IgD-negative memory B cell (primary cell): Measurements from ENCODE around the gene COL9A3. TPM values are rescaled to one million over a fixed set of nuclear protein-coding genes. Genes with fewer than 3 reads are reported as not detected.

Experiments
- polyA plus RNA-seq: library from polyadenylated mRNA; unstranded; fragments of 300-500 nt; fragmentation: Illumina TruSeq; gene quantifications from one replicate; pipeline ENCODE4 v1.2.3, GENCODE V29; 2021

Gene COL9A3
- polyA plus RNA-seq, 1 donor from 2014 or later = 11.9 TPM

Other genes with a start within 250 kb of the COL9A3 start
- gene SLCO4A1, start 174.5 kb upstream of the COL9A3 start, polyA plus RNA-seq = 3.4 TPM
- gene NTSR1, start 108.2 kb upstream of the COL9A3 start, polyA plus RNA-seq = not detected
- 8.3 TPM for gene MRGBP, start 20.6 kb upstream of the COL9A3 start, polyA plus RNA-seq
- gene OGFR, start 12.2 kb upstream of the COL9A3 start, polyA plus RNA-seq = 79.6 TPM
- 1.2 TPM for gene TCFL5, start 44.8 kb downstream of the COL9A3 start, polyA plus RNA-seq
- 42.8 TPM for gene DIDO1, start 109.5 kb downstream of the COL9A3 start, polyA plus RNA-seq
- gene GID8, start 121.1 kb downstream of the COL9A3 start, polyA plus RNA-seq = 12.1 TPM
- 4.1 TPM for gene SLC17A9, start 135.7 kb downstream of the COL9A3 start, polyA plus RNA-seq
- not detected for gene BHLHE23, start 189.9 kb downstream of the COL9A3 start, polyA plus RNA-seq